K562 (cell line): ENCODE data around the gene LAT. TPM values are rescaled to one million over a fixed set of nuclear protein-coding genes. Genes with fewer than 3 reads are reported as not detected.
A peak's percentile ranks its signal among the peaks of the same experiment; 100 is the strongest.

ENCODE experiments used
- BDP1 ChIP-seq: IDR thresholded peaks from 3 replicates; pipeline ENCODE4 v1.6.1; 2011; ENCODE audit not compliant: insufficient read length, insufficient read depth
- FOSL1 ChIP-seq: fragments of 200-800 bp; sonication (Bioruptor generic); conservative IDR thresholded peaks from 2 replicates; pipeline ENCODE4 v1.6.1; 2016; ENCODE audit warnings: missing genetic modification characterization, missing compliant biosample characterization
- MAFK ChIP-seq: IDR thresholded peaks from 2 replicates; pipeline ENCODE4 v1.6.1; 2011; ENCODE audit warnings: low read length, improper control_type of control experiment
- NKRF ChIP-seq: fragments of 450-650 bp; IDR thresholded peaks from 2 replicates; pipeline ENCODE4 v1.6.1; 2016; ENCODE audit warnings: borderline replicate concordance
- RBM25 ChIP-seq: fragments of 200-400 bp; formaldehyde crosslinking; IDR thresholded peaks from 2 replicates; pipeline ENCODE4 v1.6.1; 2018; ENCODE audit warnings: low read length, low read depth, moderate library complexity; ENCODE audit not compliant: severe bottlenecking
- TBP ChIP-seq: optimal IDR thresholded peaks from 2 replicates; pipeline ENCODE3; 2011; ENCODE audit warnings: low read depth, low read length, improper control_type of control experiment
- XRCC3 ChIP-seq: fragments of 450-650 bp; IDR thresholded peaks from 2 replicates; pipeline ENCODE4 v1.6.1; 2017; ENCODE audit warnings: mild to moderate bottlenecking, moderate library complexity
- polyA plus RNA-seq, 8 experiments: library from polyadenylated mRNA; depleted of rRNA in 4 of 8; stranded (reverse) in 5 of 8; unstranded in 3 of 8; fragments of >200 nt; fragmentation: Nextera tagmentation in 2 of 8; fragmentation: Illumina TruSeq in 1 of 8; extraction: Ambion mirVana in 2 of 8; extraction: Trizol in 1 of 8; gene quantifications; 2 replicates each; pipeline versions ENCODE4 v1.2.1 to v1.2.3, GENCODE V29; 2011 to 2014; ENCODE audit warnings: inconsistent platforms in 1 of 8, missing spikeins in 1 of 8
- total RNA-seq, 7 experiments: library from RNA; depleted of rRNA in 6 of 7; stranded (reverse); fragments of >200 nt in 6 of 7; fragmentation: Illumina TruSeq in 2 of 7; extraction: Trizol in 2 of 7; gene quantifications; 2 replicates each; pipeline versions ENCODE4 v1.2.1 to v1.2.3, GENCODE V29; 2011 to 2021; ENCODE audit warnings: low replicate concordance in 1 of 7

Gene LAT
- total and polyA plus RNA-seq, 9 of the 15 experiments (the other 6 are each of a cell fraction or from before 2014, with no cell fraction given): 0.40 to 4.2 (median 1.3) TPM

GRCh38 chr16:29007730-29008593 is 23.1 kb downstream of the LAT start (continued):
- TF ChIP-seq BDP1 (no peak), FOSL1 (peak; percentile 47; the same call in 1 of the 2 replicates), MAFK (no peak), XRCC3 (no peak), RBM25 (peak; percentile 69), NKRF (no peak), TBP (no peak)
- TF ChIP-seq, all 486 proteins: peak for 38
